Keratinocyte (primary cell): ENCODE data around the gene PTCSC3.

Source experiments
- EZH2 ChIP-seq: IDR thresholded peaks from one replicate; pipeline ENCODE4 v1.6.1; 2012; ENCODE audit warnings: inconsistent platforms, mild to moderate bottlenecking, low read length, moderate library complexity
- TF ChIP-seq, protein P1 (sequence below), 3 experiments: IDR thresholded peaks in 1 of 3; conservative IDR thresholded peaks in 1 of 3; optimal IDR thresholded peaks in 1 of 3; 2 replicates in 2 of 3; 3 replicates in 1 of 3; pipeline versions ENCODE3 to v1.5.1; 2011; ENCODE audit warnings: low read length in 3 of 3, mild to moderate bottlenecking in 3 of 3, moderate library complexity in 2 of 3, control low read depth in 1 of 3, inconsistent platforms in 1 of 3; ENCODE audit not compliant: insufficient read depth in 2 of 3; ENCODE audit errors: extremely low read depth in 1 of 3

DNA sequence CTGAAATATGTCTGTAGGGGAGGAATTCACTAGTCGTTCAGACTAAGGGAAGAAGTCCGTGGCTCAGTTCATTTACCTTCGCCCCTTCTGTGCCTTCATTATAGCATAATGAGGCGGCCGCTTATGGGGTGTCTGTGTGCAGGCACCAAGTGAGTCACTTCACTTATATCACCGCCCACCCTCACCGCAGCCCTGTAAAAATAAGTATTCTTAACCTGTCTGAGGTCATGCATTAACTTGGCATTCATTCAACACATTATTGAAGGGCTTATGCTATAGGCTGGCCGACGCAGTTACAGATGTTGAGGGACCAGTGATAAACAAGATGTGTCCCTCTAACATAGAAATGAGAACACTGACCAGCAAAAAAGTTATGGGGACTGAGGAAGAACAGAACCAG lies 47.7 kb upstream of the PTCSC3 start:
- TF ChIP-seq, protein P1, sequence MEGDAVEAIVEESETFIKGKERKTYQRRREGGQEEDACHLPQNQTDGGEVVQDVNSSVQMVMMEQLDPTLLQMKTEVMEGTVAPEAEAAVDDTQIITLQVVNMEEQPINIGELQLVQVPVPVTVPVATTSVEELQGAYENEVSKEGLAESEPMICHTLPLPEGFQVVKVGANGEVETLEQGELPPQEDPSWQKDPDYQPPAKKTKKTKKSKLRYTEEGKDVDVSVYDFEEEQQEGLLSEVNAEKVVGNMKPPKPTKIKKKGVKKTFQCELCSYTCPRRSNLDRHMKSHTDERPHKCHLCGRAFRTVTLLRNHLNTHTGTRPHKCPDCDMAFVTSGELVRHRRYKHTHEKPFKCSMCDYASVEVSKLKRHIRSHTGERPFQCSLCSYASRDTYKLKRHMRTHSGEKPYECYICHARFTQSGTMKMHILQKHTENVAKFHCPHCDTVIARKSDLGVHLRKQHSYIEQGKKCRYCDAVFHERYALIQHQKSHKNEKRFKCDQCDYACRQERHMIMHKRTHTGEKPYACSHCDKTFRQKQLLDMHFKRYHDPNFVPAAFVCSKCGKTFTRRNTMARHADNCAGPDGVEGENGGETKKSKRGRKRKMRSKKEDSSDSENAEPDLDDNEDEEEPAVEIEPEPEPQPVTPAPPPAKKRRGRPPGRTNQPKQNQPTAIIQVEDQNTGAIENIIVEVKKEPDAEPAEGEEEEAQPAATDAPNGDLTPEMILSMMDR (optimal IDR thresholded peaks at IDR 0.05 in 1 of 3, IDR thresholded peaks at IDR 0.05 in 1 of 3, conservative IDR thresholded peaks at IDR 0.05 in 1 of 3; ENCODE audit: extremely low read depth in 1 of 3, insufficient read depth in 2 of 3, low read length in 3 of 3): no peak
- TF ChIP-seq EZH2: no peak
